Endodermal cell (in vitro differentiated cells): ENCODE data around the gene PARD3B. TPM values are rescaled to one million over a fixed set of nuclear protein-coding genes. Genes with fewer than 3 reads are reported as not detected.

ENCODE experiments used
- DNase-seq: peaks from one replicate; pipeline ENCODE4 v3.0.0-alpha.2; 2017
- H3K27ac ChIP-seq: 2 replicates; pipeline ENCODE4 v1.5.1; 2013; ENCODE audit warnings: mild to moderate bottlenecking, low read depth, low read length, moderate library complexity
- H3K27me3 ChIP-seq: 2 replicates; pipeline ENCODE4 v1.6.1; 2013; ENCODE audit warnings: mild to moderate bottlenecking, low read length, moderate library complexity; ENCODE audit not compliant: insufficient read depth, control insufficient read depth, poor library complexity, severe bottlenecking
- H3K36me3 ChIP-seq: 2 replicates; pipeline ENCODE4 v1.7.0; 2013; ENCODE audit warnings: mild to moderate bottlenecking, low read length, moderate library complexity; ENCODE audit not compliant: control insufficient read depth, insufficient read depth
- H3K4me1 ChIP-seq: one replicate; pipeline ENCODE4 v1.7.0; 2013; ENCODE audit warnings: low read length; ENCODE audit not compliant: control insufficient read depth, insufficient read depth
- H3K4me3 ChIP-seq: 2 replicates; pipeline ENCODE4 v1.5.1; 2013; ENCODE audit warnings: mild to moderate bottlenecking, low read length, moderate library complexity
- H3K9ac ChIP-seq: 2 replicates; pipeline ENCODE4 v1.6.1; 2013; ENCODE audit warnings: mild to moderate bottlenecking, low read length, moderate library complexity; ENCODE audit not compliant: poor library complexity, severe bottlenecking; ENCODE audit errors: extremely low read depth
- H3K9me3 ChIP-seq: 2 replicates; pipeline ENCODE4 v1.6.1; 2013; ENCODE audit warnings: mild to moderate bottlenecking, low read length, moderate library complexity; ENCODE audit not compliant: control insufficient read depth
- H3K27ac Mint-ChIP-seq: 2 replicates; pipeline ENCODE4 v1.8.0; 2020; ENCODE audit warnings: mixed read lengths
- H3K27me3 Mint-ChIP-seq: 2 replicates; pipeline ENCODE4 v1.8.0; 2021; ENCODE audit warnings: mild to moderate bottlenecking, mixed read lengths; ENCODE audit not compliant: insufficient read depth
- H3K36me3 Mint-ChIP-seq: 2 replicates; pipeline ENCODE4 v1.8.0; 2020; ENCODE audit warnings: low read depth, mixed read lengths
- H3K4me1 Mint-ChIP-seq: 2 replicates; pipeline ENCODE4 v1.8.0; 2020; ENCODE audit warnings: mixed read lengths
- H3K4me3 Mint-ChIP-seq: 2 replicates; pipeline ENCODE4 v1.8.0; 2020; ENCODE audit warnings: mild to moderate bottlenecking, moderate library complexity, mixed read lengths
- H3K9me3 Mint-ChIP-seq: 2 replicates; pipeline ENCODE4 v1.8.0; 2020; ENCODE audit warnings: mild to moderate bottlenecking, mixed read lengths
- CTCF ChIP-seq: fragments of 200-600 bp; sonication (generic); conservative IDR thresholded peaks from 2 replicates; pipeline ENCODE4 v1.5.0; 2021; ENCODE audit warnings: antibody characterized with exemption, mild to moderate bottlenecking
- WGBS, 2 experiments: methylation state at CpG; one replicate each; pipeline versions ENCODE4 v1.1.5 to v1.1.7; 2013; ENCODE audit warnings: missing lambda C conversion rate in 2 of 2, mixed read lengths in 1 of 2; ENCODE audit not compliant: insufficient coverage in 1 of 2, insufficient read length in 1 of 2; 5-methylcytosine and 5-hydroxymethylcytosine counted together
- total RNA-seq, 2 donors: library from RNA; stranded (reverse); fragmentation: NEBNext Ultra II Directional in 1 of 2; extraction: Animal tissue kit (Norgen Biotek cat#: 25700) in 1 of 2; gene quantifications; 2 replicates in 1 of 2; 3 replicates in 1 of 2; pipeline ENCODE4 v1.2.1, GENCODE V29; 2021

Gene PARD3B
- total RNA-seq, 2 donors from 2014 or later: 2.5 to 5.6 TPM

GRCh38 chr2:205025580-205026240 lies 480.4 kb downstream of the PARD3B start:
- Histone ChIP-seq H3K4me3 (no peak overlapping the region), H3K9me3 (no peaks in the 10 kb centered on the region), H3K27me3 (no peaks in the 10 kb centered on the region), H3K36me3 (no peaks in the 10 kb centered on the region), H3K4me1 (peaks cover 4% of the 10 kb centered on the region), H3K9ac (no peak overlapping the region), H3K27ac (no peak overlapping the region)
- Mint-ChIP-seq H3K27me3 (no peaks in the 10 kb centered on the region), H3K36me3 (no peaks in the 10 kb centered on the region), H3K4me1 (peaks cover 5% of the 10 kb centered on the region), H3K4me3 (no peak overlapping the region), H3K9me3 (no peaks in the 10 kb centered on the region), H3K27ac (no peak overlapping the region)
- TF ChIP-seq CTCF: no peak
- DNase-seq: no peak
- 89 to 91% methylated on average over 11 of the region's 11 CpGs for WGBS, 2 experiments

GRCh38 chr2:205030695-205031094 lies 485.4 kb downstream of the PARD3B start:
- Histone ChIP-seq H3K27me3 (no peaks in the 10 kb centered on the region), H3K4me1 (no peaks in the 10 kb centered on the region), H3K36me3 (no peaks in the 10 kb centered on the region), H3K9ac (no peak overlapping the region), H3K9me3 (no peaks in the 10 kb centered on the region), H3K4me3 (no peak overlapping the region), H3K27ac (no peak overlapping the region)
- DNase-seq: no peak
- no peak for TF ChIP-seq CTCF
- Mint-ChIP-seq H3K9me3 (no peaks in the 10 kb centered on the region), H3K4me1 (peaks cover 2% of the 10 kb centered on the region), H3K36me3 (no peaks in the 10 kb centered on the region), H3K27ac (no peak overlapping the region), H3K27me3 (no peaks in the 10 kb centered on the region), H3K4me3 (no peak overlapping the region)
- 74% methylated on average over 1 of the region's 1 CpG; no CpG with 5 or more reads in 1 of the 2 experiments for WGBS, 2 experiments

DNA sequence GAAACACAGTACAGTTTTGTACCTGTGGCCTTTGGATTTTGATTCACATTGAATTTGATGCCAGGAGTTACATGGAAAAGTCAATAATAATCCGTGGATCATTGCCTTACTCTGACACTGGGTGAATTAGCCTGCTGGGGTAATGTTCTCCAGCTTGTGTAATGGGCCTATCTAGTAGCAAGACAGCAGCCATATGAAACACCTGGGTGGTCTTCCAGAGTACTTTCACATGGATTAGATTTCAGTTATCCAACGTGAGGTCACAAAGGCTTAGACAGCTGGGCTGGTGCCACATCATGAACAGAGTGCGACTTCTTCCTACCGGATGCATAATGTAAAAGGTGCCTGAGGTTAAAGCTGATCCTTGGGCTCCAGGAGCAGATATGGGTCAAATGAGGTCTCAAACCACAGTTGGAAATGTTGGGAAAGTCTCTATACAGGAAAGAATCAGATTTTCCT lies 486.8 kb downstream of the PARD3B start:
- Histone ChIP-seq H3K27me3 (no peaks in the 10 kb centered on the region), H3K9me3 (no peaks in the 10 kb centered on the region), H3K4me3 (no peak overlapping the region), H3K36me3 (no peaks in the 10 kb centered on the region), H3K4me1 (no peaks in the 10 kb centered on the region), H3K27ac (no peak overlapping the region), H3K9ac (no peak overlapping the region)
- WGBS, 2 experiments: 86 to 91% methylated on average over 4 of the region's 4 CpGs
- Mint-ChIP-seq H3K4me3 (no peak overlapping the region), H3K27me3 (no peaks in the 10 kb centered on the region), H3K36me3 (no peaks in the 10 kb centered on the region), H3K9me3 (no peaks in the 10 kb centered on the region), H3K27ac (no peak overlapping the region), H3K4me1 (peaks cover 2% of the 10 kb centered on the region)
- DNase-seq: no peak
- TF ChIP-seq CTCF: no peak
